ENCODE results near the gene NNAT.
"Not testable (repeated sequence)": the region's sequence is repeated elsewhere in the genome, so short reads cannot be mapped to it uniquely, and the experiment has no call there.

The NNAT gene, protein sequence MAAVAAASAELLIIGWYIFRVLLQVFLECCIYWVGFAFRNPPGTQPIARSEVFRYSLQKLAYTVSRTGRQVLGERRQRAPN

DNA sequence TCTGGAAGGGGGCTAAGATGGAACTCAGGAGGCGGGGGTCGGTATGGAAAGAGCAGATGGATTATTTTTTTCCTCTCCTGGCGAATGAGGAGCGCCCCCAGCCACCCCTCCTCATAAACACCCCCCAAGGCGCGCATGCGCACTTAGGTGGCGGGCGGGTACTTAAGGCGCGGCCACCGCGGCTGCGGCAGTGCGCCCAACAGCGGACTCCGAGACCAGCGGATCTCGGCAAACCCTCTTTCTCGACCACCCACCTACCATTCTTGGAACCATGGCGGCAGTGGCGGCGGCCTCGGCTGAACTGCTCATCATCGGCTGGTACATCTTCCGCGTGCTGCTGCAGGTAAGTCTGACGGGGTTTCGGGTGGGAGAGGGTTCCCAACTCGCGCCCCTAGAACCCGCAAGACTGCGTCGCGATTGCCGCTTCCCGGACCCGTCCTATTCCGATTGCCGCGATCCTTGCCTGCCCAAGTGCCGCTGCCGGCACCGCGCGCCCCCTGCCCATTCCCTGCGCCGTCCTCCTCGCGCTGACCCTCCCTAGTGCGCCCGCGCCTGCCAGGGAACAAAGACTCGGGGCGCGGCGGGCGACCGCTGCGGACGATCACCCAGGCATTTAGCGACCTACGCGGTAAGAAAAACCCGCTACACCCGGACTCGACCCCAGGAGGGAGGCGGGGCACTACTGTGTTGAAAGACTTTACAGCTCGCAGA lies at the start of gene NNAT:
NNAT (plus strand) TSS at position 190 of the 711 bp plus-strand sequence; CDS start at position 272, 82 bp downstream.
- DNase-seq (ENCODE audit: low spot score): peak; percentile 44

DNA sequence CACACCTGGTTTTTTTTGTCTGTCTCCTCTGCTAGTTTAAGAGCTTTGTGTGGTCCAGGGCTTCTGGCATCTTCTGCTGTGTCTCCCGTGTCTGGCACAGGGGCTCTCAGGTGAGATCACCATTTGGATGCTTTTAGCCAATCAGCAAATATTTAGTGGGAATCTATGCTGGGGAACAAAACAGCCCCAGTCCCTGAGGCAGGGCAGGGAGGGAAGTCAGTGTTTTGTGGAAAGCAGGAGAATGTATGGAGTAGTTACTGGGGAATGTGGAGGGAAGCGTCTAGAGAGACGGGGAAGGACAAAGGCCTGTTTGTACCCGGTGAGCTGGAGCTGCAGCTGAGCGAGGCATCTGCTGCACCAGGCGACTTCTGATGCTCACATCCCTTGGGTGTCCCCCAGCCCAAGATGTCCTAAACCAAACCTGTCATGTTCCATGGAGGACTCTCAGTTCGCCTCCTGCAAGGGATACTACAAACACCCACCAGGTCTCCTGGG lies 49.3 kb upstream of the NNAT start:
- no peak for DNase-seq (ENCODE audit: low spot score)

DNA sequence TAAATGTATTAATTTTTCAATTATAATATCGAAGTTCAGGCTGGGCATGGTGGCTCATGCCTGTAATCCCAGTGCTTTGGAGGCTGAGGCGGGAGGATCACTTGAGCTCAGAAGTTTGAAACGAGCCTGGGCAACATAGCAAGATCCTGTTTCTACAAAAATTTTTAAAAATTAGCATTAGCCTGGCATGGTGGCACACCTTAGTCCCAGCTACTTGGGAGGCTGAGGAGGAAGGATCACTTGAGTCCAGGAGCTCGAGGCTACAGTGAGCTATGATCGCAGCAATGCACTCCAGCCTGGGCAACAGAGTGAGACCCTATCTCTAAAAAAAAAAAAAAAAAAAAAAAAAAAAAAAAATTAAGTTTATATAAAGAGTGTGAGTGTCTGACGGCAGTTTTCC lies 48.6 kb upstream of the NNAT start:
- DNase-seq (ENCODE audit: low spot score): not testable (repeated sequence)

DNA sequence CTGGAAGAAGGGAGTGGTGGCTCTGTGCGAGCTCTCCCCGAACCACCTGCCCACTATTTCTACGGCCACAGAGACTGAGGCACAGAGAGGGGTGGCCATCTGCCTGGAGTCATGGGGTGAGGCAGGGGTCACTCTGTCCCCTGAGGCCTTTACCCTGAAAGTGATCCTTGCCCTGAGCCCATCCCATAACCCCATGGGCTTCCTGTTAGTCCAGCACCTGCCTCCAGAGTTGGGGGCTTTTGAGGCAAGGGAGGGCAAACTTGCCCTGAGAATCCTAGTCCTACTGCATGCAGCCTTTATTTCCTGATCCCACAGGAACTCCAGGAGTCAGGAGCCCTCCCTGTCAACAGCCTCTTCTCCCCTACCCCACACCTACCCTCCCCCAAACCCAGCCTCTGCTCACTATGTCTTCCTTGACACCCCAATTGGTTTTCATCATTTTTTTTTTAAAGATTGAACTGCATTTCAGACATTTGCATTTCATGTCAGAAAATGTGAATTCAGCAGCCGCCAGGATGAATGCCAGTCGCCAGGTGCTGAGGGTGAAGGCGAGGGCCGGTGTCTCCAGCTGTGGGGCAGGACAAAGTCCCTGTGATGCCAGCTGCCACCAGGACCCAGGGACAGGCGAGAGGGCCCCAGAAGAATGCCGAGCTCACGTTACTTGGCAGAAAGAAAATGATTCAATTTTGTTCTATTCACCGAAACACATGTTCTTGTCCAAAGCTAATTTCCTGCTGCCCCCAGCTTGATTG lies 47.6 kb upstream of the NNAT start:
- no peak for DNase-seq (ENCODE audit: low spot score)

DNA sequence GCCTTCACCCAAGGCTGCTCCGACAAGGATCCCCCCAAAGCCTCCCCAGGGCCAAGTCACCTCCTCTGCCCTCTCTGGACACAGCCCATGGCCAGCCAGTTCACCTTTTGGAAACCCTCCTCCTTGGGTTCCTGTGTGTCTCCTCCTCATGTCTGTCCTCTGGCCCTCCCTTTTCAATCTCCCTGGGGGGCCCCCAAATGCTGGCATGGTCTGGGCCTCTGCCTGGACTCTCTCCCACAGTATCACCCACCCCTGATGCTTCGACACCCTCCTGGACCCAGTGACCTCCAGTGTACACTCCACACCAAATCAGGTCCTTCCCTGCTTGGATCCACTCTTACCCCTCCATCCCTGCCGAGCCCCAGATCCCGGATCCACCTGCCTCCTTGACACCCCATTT lies 46.7 kb upstream of the NNAT start:
- DNase-seq (ENCODE audit: low spot score): no peak

DNA sequence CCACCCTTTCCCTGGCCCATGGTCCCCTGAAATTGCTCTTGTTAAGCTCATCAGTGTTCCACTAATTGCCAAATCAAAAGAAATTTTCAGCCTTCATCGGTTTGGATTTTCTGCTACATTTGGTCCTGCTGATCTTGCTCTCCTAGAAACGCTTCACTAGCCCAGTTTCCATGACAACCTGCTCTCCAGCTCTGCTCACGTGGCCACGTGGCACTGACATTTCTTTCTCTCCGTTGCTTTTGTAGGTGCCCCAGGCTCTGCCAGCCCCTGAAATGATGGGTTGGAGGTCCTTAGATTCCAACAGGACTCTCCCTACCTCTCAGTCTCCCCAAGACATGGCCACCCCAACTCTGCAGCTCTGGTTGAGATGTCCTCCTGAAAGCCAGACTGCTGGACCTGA lies 45.8 kb upstream of the NNAT start:
- peak; percentile 32 for DNase-seq (ENCODE audit: low spot score)

DNA sequence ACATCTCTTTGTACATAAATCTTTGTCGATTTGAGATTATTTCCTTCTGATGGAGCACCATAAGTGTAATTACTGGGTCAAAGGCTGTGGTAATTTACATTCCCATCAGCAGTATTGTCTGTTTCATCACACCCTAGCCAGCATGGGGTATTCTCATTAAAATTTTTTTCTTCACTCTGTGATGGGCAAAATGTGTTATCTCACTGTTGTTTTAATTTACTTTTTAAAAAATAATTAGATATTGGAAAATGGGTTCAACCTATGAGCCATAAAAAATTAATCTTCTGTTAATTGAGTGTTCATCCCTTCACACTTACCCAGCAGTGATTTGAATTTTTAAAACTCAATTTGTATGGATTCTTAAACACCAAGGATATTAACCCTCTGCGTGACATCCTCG lies 44.0 kb upstream of the NNAT start:
- no peak for DNase-seq (ENCODE audit: low spot score)

DNA sequence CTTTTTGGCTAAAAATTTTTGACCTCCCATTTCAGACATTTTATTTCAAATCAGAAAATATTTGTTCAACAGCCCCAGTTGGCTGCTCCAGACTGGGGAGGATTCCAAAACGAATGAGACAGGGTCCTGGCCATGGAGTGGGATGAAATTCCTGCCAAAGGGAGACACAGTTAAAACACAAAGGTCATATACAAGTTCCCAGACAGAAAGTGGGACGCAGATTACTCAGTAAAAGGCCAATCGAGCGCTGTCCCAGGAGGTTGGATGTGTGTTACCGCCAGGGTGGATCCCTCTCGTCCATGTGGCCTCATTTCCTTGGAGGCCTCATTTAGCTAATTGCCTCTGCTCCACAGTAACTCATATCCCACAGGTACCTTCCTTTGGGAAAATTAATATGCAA lies 41.8 kb upstream of the NNAT start:
- DNase-seq (ENCODE audit: low spot score): no peak

DNA sequence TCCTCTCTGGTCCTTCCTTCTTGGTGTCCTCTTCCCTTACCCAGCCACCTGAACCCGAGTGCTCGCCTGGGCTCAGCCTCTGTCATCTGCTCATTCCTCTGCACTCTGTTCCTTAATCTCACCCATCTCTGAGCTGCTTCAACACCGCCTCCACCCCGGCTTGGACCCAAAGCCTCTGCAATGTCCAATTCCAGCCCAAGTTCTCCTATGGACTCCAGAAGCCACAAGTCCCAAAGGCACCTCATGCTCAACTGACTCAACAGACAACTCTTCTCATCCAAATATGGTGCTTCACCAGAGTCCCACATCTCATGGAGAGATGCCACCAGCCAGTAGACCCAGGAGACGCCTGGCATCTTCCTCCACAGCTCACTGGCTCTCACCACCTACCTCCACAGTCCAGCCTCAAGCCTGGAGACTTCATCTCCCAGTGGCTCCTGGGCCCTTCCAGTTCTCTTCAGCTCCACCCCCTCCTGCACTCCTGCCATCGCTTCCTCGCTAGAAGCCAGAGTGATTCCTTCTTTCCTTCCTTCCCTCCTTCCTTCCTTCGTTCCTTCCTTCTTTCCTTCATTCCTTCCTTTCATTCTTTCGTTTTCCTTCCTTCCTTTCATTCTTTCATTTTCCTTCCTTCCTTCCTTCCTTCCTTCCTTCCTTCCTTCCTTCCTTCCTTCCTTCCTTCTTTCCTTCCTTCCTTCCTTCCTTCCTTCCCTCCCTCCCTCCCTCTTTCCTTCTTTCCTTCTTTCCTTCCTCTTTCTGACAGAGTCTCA lies 40.9 kb upstream of the NNAT start:
- no peak for DNase-seq (ENCODE audit: low spot score)

DNA sequence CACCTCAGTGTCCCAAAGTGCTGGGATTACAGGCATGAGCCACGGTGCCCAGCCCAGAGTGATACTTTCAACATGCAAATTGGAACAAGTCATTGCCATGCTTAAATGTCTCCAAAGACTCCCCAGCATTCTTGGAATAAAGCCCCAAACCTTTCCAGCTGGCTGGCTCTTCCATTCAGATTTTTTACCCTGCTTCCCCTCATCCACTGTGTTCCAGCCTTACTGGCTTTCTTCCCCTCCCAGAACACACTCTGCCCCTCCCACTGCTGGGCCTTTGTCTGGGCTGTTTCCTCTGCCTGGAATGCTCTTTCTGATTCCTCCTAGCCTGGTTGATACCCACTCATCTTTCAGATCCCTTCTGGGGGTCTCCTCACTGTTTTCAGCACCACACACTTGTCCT lies 40.1 kb upstream of the NNAT start:
- no peak for DNase-seq (ENCODE audit: low spot score)

DNA sequence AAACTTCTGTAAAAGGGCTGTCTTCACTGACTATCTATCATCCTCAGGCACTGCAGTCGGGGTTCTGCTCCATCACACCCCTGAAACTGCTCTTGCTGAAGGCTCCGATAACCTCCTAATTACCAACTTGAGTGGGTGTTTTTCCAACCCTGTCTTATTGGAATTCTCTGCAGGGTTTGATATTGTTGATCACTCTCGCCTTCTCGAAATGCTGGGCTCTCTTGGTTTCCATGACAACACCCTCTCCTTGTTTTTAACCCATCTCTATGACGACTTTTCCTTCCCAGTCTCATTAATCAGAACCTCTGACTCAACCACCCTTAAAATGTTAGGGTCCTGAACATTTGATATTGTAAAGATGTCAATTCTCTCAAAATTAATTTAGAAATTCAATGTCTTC lies 39.4 kb upstream of the NNAT start:
- no peak for DNase-seq (ENCODE audit: low spot score)

DNA sequence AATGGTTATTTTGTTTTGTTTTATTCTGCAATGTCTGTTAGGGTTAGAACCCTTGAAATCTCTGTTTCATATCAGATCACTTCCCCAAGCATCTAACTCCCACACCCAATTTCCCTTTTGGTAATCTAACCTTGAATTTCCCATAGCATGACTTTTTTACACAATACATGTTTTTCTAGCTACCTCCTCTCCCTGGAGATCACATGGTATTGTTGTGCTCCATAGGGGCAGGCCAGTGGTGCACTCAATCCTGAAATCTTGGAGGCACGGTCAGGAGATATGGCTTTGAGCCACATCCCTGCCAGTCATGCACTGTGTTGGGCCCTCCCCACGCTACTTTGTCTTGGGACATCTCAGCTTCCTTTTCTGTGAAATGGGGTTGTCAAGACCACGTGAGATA lies 36.7 kb upstream of the NNAT start:
- no peak for DNase-seq (ENCODE audit: low spot score)

DNA sequence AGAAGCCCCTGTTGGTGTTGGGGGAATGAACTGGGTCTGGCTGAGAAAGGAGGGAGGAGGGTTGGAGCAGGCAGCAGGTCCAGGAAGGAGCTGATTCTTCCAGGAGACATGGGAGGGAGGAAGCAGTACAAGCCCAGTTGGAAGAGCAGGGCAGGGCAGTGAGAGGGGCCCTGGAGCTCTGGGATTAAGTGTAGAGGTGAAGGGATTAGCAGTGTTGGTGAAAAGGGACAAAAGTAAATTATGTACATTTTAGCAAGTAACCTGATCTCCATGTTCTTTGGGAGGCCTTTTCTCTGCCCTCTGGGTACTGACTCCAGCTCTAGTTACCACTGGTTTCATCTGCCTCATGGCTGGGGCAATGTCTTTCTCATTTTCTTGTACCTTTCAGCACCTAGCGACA lies 34.8 kb upstream of the NNAT start:
- not testable (repeated sequence) for DNase-seq (ENCODE audit: low spot score)

DNA sequence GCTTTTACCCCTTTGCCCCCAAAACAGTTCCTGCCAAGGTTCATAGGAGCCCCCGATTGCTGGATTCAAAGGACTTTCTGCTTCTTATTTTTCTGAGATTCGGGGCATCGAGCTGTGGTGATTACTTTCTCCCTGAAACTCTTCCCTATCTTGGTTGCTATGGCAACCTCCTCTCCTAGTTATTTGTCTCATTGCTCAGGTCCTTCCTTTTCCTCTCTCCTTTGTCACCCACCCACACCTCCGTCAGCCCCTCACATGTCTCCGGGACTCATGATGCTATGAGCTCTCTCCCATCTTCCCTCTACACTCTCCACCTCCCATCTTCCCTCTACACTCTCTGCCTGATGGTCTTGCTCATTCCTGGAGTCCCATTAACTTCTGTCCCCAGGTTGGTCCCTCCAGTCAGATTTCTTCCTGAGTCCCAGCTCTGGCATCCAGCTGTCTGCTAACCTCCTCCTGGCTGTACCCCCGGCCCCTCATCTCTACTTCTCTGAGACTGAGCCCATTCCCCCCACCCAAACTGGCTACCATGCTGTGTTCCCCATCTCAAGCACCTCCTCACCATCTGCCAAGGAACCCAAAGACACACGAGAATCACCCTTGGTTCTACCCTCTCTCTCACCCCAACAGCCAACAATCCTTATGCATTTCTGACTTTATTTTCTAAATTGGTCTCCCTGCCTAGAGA lies 30.2 kb upstream of the NNAT start:
- DNase-seq (ENCODE audit: low spot score): no peak

DNA sequence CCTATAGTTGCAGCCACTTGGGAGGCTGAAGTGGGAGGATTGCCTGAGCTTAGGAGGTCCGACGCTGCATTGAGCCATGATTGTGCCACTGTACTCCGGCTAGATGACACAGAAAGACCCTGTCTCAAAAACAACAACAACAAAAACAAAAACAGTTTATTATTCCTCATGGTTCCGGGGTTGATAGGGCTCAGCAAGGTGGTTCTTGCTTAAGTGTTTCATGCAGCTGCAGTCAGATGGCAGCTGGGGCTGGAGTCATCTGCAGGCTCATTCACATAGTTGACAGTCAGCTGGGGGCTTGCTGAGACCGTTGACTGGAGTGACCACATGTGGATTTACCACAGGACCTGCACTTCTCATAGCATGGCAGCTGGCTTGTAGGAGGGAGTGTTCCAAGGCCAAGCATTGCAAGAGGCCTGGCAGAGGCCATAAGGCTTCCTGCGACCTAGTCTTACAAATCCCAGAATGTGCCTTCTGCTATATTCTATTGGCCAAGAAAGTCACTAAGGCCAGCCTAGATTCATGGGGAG lies 28.9 kb upstream of the NNAT start:
- no peak for DNase-seq (ENCODE audit: low spot score)

DNA sequence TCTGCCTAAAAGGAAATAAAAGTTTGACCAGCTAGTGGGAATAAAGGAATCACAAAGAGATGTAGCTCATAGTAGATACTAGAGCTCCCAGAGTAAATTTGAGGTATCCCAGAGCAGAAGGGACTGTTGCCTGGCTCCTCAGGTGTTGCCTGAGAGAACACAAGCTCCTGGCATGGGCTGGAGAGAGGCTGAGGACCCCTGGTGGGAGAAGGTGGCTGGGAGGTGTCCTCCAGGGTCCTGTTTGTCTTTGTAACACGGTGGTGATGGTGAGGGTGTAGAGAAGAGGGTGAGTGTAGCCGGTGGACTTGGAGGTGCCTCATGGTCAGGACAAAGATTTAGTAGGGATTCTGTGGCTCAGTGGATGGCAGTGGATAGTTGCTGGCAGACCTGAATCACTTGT lies 28.1 kb upstream of the NNAT start:
- DNase-seq (ENCODE audit: low spot score): no peak

DNA sequence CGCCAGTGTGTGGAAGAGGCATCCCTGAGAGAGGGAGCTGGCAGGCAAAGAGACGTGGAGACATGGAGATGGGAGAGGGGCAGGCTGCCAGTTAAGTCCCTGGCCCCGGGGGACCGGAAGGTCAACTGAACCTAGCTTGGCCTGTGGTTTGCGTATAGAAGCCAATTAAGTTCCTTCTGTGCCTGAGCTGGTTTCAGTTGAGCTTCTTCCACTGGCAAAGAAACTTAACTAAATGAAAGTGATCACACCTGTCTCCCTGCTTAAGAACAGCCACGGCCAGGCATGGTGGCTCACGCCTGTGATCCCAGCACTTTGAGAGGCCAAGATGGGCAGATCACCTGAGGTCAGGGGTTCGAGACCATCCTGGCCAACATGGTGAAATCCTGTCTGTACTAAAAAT lies 26.7 kb upstream of the NNAT start:
- DNase-seq (ENCODE audit: low spot score): no peak

DNA sequence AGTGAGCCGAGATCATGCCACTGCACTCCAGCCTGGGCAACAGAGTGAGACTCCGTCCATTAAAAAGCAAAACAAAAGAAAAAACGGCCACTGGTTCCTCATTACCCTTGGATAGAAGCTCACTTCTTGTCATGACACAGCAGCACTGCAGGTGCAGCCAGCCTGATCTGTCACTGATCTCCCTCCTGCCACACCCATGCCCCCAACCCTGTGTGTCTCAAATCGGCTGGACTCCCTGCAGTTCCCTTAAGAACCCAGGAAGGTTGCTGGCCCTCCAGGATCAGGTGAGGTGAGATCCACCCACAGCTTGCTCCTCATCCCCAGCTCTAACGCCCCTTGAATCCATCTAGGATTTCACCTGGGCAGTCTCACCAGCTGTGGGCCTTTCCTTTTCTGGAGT lies 26.3 kb upstream of the NNAT start:
- DNase-seq (ENCODE audit: low spot score): no peak

DNA sequence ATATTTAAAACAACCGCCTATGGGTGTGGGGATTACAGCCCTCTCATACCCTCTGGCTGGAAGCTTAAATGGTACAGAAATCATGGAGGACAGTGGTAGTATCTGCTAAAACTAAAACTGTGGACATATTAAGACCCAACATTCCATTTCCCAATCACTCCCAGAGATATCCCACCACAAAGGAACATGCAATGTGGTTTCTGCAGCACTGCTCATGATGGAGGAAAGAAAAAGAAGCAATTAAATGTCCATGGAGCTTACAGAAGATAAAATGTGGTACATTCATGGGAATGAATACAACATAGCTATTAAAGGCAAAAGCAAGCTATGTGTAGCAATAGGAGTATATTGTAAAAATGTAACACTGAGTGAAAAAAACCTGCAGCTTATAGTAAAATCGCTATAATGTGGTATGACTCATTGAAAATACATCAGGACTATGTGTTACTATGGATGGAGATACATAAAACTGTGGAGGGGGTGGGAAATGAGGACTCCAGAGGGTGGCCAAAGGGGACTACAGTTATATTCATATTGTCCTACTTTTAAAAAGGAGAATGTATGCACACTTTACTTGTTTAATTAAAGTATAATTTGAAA lies 22.9 kb upstream of the NNAT start:
- no peak for DNase-seq (ENCODE audit: low spot score)

DNA sequence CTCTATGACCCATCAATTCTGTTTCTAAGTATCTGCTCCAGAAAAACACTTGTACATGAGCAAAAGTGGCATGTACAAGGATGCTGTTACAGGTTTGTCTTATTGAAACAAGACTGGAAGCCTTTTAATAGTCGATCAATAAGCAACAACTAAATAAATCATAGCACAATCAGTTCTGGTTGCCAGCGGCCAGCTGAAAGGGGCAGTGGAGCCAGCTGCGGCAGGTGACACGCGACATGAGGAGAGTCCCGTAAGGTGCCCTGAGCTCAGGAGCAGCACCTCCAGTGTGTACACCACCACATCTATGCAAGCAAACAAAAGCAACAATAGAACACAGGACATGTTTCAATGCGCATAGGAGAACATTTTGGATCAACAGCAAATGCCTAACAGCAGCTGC lies 20.7 kb upstream of the NNAT start:
- no peak for DNase-seq (ENCODE audit: low spot score)

DNA sequence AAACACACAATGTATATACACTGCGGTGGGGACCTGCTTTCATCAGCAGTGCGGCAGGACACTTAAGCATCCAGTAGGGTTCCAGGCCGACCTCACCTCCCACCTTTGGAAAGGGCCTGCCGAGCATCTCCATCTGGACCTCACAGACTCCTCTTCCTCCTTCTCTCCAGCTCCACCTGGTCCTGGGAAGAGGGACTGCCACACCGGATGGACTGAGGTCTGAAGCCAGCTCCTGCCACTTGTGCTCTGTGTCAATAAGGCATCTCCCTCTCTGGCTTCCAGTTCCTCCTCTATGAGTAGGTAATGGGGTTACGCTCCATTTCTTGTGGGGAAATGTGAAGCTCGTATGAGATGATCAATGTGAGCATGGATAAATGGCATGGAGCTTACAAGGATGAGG lies 19.1 kb upstream of the NNAT start:
- peak; percentile 70 for DNase-seq (ENCODE audit: low spot score)

Measured in cerebellar cortex (tissue), 1 donor.